ENCODE results near the gene PLD1. TPM values are rescaled to one million over a fixed set of nuclear protein-coding genes. Genes with fewer than 3 reads are reported as not detected.

The PLD1 gene
- total and polyA plus RNA-seq, 5 donors: 17.0 to 79.5 (median 53.9) TPM

- DNase-seq: no peak
- no peaks in the 10 kb centered on the region for H3K9me3 ChIP-seq (ENCODE audit: control insufficient read depth, low read length)
- no peak for ATAC-seq
- 41% methylated on average over 3 of the region's 3 CpGs for WGBS
- intact Hi-C loops (cut with DNase I): loop anchor here in 2 of 4 donors (10.0 kb wide), 2 partner anchors 85 to 125 kb away; no protein-coding TSS in a partner anchor
- H3K4me1 ChIP-seq (ENCODE audit: control insufficient read depth, insufficient read depth, low read length): peaks cover 9% of the 10 kb centered on the region
- no peaks in the 10 kb centered on the region for H3K27me3 ChIP-seq (ENCODE audit: control insufficient read depth, insufficient read depth)
- H3K27ac ChIP-seq (ENCODE audit: low read length): no peak overlapping the region
- peak overlapping the region; percentile 96 for H3K4me3 ChIP-seq (ENCODE audit: low read length)
These were observed 40.8 kb downstream of the PLD1 start for GRCh38 chr3:171769461-171769860.

- Histone ChIP-seq H3K9me3 (ENCODE audit: control insufficient read depth, low read length) (no peaks in the 10 kb centered on the region), H3K4me3 (ENCODE audit: low read length) (peak overlapping the region; percentile 96), H3K27ac (ENCODE audit: low read length) (no peak overlapping the region), H3K27me3 (ENCODE audit: control insufficient read depth, insufficient read depth) (no peaks in the 10 kb centered on the region), H3K4me1 (ENCODE audit: control insufficient read depth, insufficient read depth, low read length) (peaks cover 9% of the 10 kb centered on the region)
- WGBS: 22% methylated on average over 4 of the region's 4 CpGs
- ATAC-seq (no peak), DNase-seq (no peak)
- intact Hi-C loops (cut with DNase I): loop anchor here in 2 of 4 donors (10.0 kb wide), 2 partner anchors 84 to 124 kb away; no protein-coding TSS in a partner anchor
These were observed 41.3 kb downstream of the PLD1 start for GRCh38 chr3:171768986-171769385.

DNA sequence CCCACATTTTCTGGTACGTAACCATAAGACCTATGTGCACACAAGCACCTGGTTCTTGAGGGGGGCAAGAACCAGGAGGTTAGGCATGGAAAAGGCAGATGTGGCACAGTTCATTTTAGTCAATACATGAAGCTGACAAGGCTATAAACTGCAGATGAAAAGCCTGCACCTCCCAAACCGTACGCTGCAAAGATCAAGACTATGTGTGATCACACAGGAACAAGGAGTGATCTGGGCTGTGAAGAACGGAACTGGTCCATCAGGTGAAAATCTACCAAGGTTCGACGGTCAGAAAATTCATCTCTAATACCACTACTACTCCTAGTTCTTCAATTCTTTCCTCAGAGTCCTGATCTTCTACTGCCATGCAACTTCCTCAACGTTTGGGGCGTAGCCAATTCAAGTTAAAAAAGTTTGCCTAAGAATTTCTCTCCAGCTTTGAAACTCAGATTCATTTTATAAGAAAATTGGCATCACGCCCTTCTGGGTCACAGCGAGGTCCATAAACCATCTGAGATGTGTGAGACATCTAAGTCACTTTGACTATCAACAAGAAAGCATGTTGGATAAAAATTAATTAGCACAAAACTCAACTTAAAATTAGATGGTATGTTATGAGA lies 41.9 kb downstream of the PLD1 start:
- no peaks in the 10 kb centered on the region for H3K9me3 ChIP-seq (ENCODE audit: control insufficient read depth, low read length)
- ATAC-seq (no peak), DNase-seq (no peak)
- 54% methylated on average over 10 of the region's 10 CpGs for WGBS
- H3K27me3 ChIP-seq (ENCODE audit: control insufficient read depth, insufficient read depth): no peaks in the 10 kb centered on the region
- H3K27ac ChIP-seq (ENCODE audit: low read length): peak overlapping the region; percentile 8
- H3K4me3 ChIP-seq (ENCODE audit: low read length): peak overlapping the region; percentile 96
- peaks cover 9% of the 10 kb centered on the region for H3K4me1 ChIP-seq (ENCODE audit: control insufficient read depth, insufficient read depth, low read length)
- intact Hi-C loops (cut with DNase I): loop anchor here in 2 of 4 donors (10.0 kb wide), 2 partner anchors 84 to 124 kb away; no protein-coding TSS in a partner anchor

GRCh38 chr3:171765511-171765887 lies 44.8 kb downstream of the PLD1 start:
- 78% methylated on average over 5 of the region's 5 CpGs for WGBS
- peaks cover 10% of the 10 kb centered on the region for H3K4me1 ChIP-seq (ENCODE audit: control insufficient read depth, insufficient read depth, low read length)
- ATAC-seq (no peak), DNase-seq (no peak)
- no peak overlapping the region for H3K4me3 ChIP-seq (ENCODE audit: low read length)
- no peaks in the 10 kb centered on the region for H3K9me3 ChIP-seq (ENCODE audit: control insufficient read depth, low read length)
- intact Hi-C loops (cut with DNase I): loop anchor here in 2 of 4 donors (10.0 kb wide), 2 partner anchors 81 to 121 kb away; no protein-coding TSS in a partner anchor
- no peak overlapping the region for H3K27ac ChIP-seq (ENCODE audit: low read length)
- H3K27me3 ChIP-seq (ENCODE audit: control insufficient read depth, insufficient read depth): no peaks in the 10 kb centered on the region

DNA sequence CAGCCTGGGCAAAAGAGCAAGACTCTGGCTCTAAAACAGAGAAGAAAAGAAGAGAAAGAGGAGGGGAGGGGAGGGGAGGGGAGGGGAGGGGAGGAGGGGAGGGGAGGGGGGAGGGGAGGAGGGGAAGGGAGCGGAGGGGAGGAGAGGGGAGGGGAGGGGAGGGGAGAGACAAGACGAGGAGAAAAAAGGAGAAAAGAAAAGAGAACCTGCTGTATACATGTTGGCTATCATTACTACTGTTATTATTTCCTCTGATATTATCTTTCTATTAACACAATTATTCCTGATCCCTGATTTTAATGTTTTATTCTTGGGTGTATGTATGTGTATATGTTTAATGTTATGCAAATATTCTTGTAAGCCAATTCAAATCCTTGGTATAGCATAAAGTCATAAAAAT lies 46.9 kb downstream of the PLD1 start:
- ATAC-seq (no peak), DNase-seq (no peak)
- H3K27me3 ChIP-seq (ENCODE audit: control insufficient read depth, insufficient read depth): no peaks in the 10 kb centered on the region
- 73% methylated on average over 2 of the region's 2 CpGs for WGBS
- H3K9me3 ChIP-seq (ENCODE audit: control insufficient read depth, low read length): no peaks in the 10 kb centered on the region
- H3K4me1 ChIP-seq (ENCODE audit: control insufficient read depth, insufficient read depth, low read length): peaks cover 13% of the 10 kb centered on the region
- no peak overlapping the region for H3K4me3 ChIP-seq (ENCODE audit: low read length)
- intact Hi-C loops (cut with DNase I): loop anchor here in 2 of 4 donors (10.0 kb wide), 2 partner anchors 79 to 119 kb away; no protein-coding TSS in a partner anchor
- H3K27ac ChIP-seq (ENCODE audit: low read length): no peak overlapping the region

GRCh38 chr3:171760477-171760876 lies 49.8 kb downstream of the PLD1 start:
- no peak overlapping the region for H3K4me3 ChIP-seq (ENCODE audit: low read length)
- no peaks in the 10 kb centered on the region for H3K9me3 ChIP-seq (ENCODE audit: control insufficient read depth, low read length)
- peaks cover 8% of the 10 kb centered on the region for H3K4me1 ChIP-seq (ENCODE audit: control insufficient read depth, insufficient read depth, low read length)
- 95% methylated on average over 2 of the region's 2 CpGs for WGBS
- no peaks in the 10 kb centered on the region for H3K27me3 ChIP-seq (ENCODE audit: control insufficient read depth, insufficient read depth)
- intact Hi-C loops (cut with DNase I): loop anchor here in 2 of 4 donors (10.0 kb wide), 2 partner anchors 76 to 116 kb away; no protein-coding TSS in a partner anchor
- DNase-seq: no peak
- ATAC-seq: no peak
- no peak overlapping the region for H3K27ac ChIP-seq (ENCODE audit: low read length)

- peaks cover 11% of the 10 kb centered on the region for H3K4me1 ChIP-seq (ENCODE audit: control insufficient read depth, insufficient read depth, low read length)
- H3K4me3 ChIP-seq (ENCODE audit: low read length): no peak overlapping the region
- no peaks in the 10 kb centered on the region for H3K27me3 ChIP-seq (ENCODE audit: control insufficient read depth, insufficient read depth)
- intact Hi-C loops (cut with DNase I): no loop called here
- no peak for ATAC-seq
- H3K9me3 ChIP-seq (ENCODE audit: control insufficient read depth, low read length): no peaks in the 10 kb centered on the region
- no peak overlapping the region for H3K27ac ChIP-seq (ENCODE audit: low read length)
- no peak for DNase-seq
- WGBS: 92% methylated on average over 3 of the region's 3 CpGs
These were observed 52.2 kb downstream of the PLD1 start for GRCh38 chr3:171758109-171758508.

- Histone ChIP-seq H3K4me3 (ENCODE audit: low read length) (no peak overlapping the region), H3K9me3 (ENCODE audit: control insufficient read depth, low read length) (no peaks in the 10 kb centered on the region), H3K27ac (ENCODE audit: low read length) (no peak overlapping the region), H3K4me1 (ENCODE audit: control insufficient read depth, insufficient read depth, low read length) (peaks cover 11% of the 10 kb centered on the region), H3K27me3 (ENCODE audit: control insufficient read depth, insufficient read depth) (no peaks in the 10 kb centered on the region)
- intact Hi-C loops (cut with DNase I): no loop called here
- DNase-seq (no peak), ATAC-seq (no peak)
- 51% methylated on average over 4 of the region's 4 CpGs for WGBS
These were observed 52.8 kb downstream of the PLD1 start for GRCh38 chr3:171757361-171758034.

DNA sequence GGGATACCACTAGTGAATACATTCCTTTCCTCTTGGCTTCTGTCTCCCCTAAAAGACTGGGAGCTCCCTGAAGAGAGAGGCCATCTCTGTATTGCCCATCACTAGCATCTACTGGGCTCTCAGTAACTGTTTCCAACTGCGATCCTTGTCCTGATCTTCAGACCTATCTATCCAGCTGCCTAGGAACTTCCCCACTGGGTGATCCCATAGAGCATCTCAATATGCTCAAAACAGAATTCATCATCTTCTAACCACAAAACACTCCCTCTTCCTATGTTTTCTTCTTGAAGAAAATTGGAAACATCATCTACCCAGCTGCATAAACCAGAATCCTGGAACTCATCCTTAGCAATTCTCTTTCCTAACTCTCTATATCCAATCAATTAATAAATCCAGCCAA lies 54.6 kb downstream of the PLD1 start:
- Histone ChIP-seq H3K9me3 (ENCODE audit: control insufficient read depth, low read length) (no peaks in the 10 kb centered on the region), H3K4me3 (ENCODE audit: low read length) (no peak overlapping the region), H3K4me1 (ENCODE audit: control insufficient read depth, insufficient read depth, low read length) (peaks cover 11% of the 10 kb centered on the region), H3K27me3 (ENCODE audit: control insufficient read depth, insufficient read depth) (no peaks in the 10 kb centered on the region), H3K27ac (ENCODE audit: low read length) (no peak overlapping the region)
- DNase-seq (no peak), ATAC-seq (no peak)
- 92% methylated on average over 1 of the region's 1 CpG for WGBS
- intact Hi-C loops (cut with DNase I): no loop called here

GRCh38 chr3:171755015-171755589 lies 55.2 kb downstream of the PLD1 start:
- no peak for ATAC-seq
- Histone ChIP-seq H3K27ac (ENCODE audit: low read length) (no peak overlapping the region), H3K4me1 (ENCODE audit: control insufficient read depth, insufficient read depth, low read length) (peaks cover 9% of the 10 kb centered on the region), H3K4me3 (ENCODE audit: low read length) (no peak overlapping the region), H3K27me3 (ENCODE audit: control insufficient read depth, insufficient read depth) (no peaks in the 10 kb centered on the region), H3K9me3 (ENCODE audit: control insufficient read depth, low read length) (no peaks in the 10 kb centered on the region)
- DNase-seq: no peak
- WGBS: 59% methylated on average over 2 of the region's 2 CpGs
- intact Hi-C loops (cut with DNase I): no loop called here
